Upper lobe of left lung (tissue), 6 donors: Measurements from ENCODE around the gene ERGIC1. TPM values are rescaled to one million over a fixed set of nuclear protein-coding genes. Genes with fewer than 3 reads are reported as not detected.
A peak's percentile ranks its signal among the peaks of the same experiment; 100 is the strongest.

Source experiments
- ATAC-seq, 2 donors: fragments of 200-7000 bp; cut with Tn5 transposase; one replicate each; pipeline ENCODE4 v1.9.1; 2022; ENCODE audit warnings: mild to moderate bottlenecking in 2 of 2, moderate library complexity in 2 of 2; ENCODE audit not compliant: low FRiP score in 2 of 2
- DNase-seq, 2 donors: peaks; one replicate each; pipeline ENCODE4 v3.0.0-alpha.2; 2019 to 2020
- H3K27ac ChIP-seq, 4 donors: fragments of 200-600 bp; sonication (generic); one replicate each; pipeline ENCODE4 v1.5.1; 2016 to 2019
- H3K27me3 ChIP-seq, 4 donors: fragments of 200-600 bp; sonication (generic); one replicate each; pipeline ENCODE4 v1.5.1; 2017 to 2019
- H3K36me3 ChIP-seq, 4 donors: fragments of 200-600 bp; sonication (generic); one replicate each; pipeline ENCODE4 v1.5.1; 2016 to 2019
- H3K4me1 ChIP-seq, 4 donors: fragments of 200-600 bp; sonication (generic); one replicate each; pipeline ENCODE4 v1.5.1; 2018 to 2019
- H3K4me3 ChIP-seq, 4 donors: fragments of 200-600 bp; sonication (generic); one replicate each; pipeline ENCODE4 v1.5.1; 2017 to 2019; ENCODE audit warnings: mild to moderate bottlenecking in 2 of 4, moderate library complexity in 1 of 4
- H3K9me3 ChIP-seq, 4 donors: fragments of 200-600 bp; sonication (generic); one replicate each; pipeline ENCODE4 v1.5.1; 2018 to 2019
- EP300 ChIP-seq, 4 donors: sonication (generic); formaldehyde crosslinking; IDR thresholded peaks; one replicate each; pipeline ENCODE4 v1.5.1; 2017; ENCODE audit warnings: antibody characterized with exemption in 4 of 4, control low read depth in 2 of 4
- POLR2A ChIP-seq, 4 donors: fragments of 450-650 bp; IDR thresholded peaks; one replicate each; pipeline ENCODE4 v1.5.1; 2016 to 2017; ENCODE audit warnings: antibody characterized with exemption in 4 of 4, mild to moderate bottlenecking in 2 of 4
- POLR2AphosphoS5 ChIP-seq, 2 donors: sonication (generic); formaldehyde crosslinking; IDR thresholded peaks; one replicate each; pipeline ENCODE4 v1.5.1; 2017; ENCODE audit warnings: antibody characterized with exemption in 2 of 2
- WGBS, 2 donors: methylation state at CpG; one replicate each; pipeline ENCODE4 v1.1.5; 2017 to 2018; 5-methylcytosine and 5-hydroxymethylcytosine counted together
- total RNA-seq, 6 donors: library from RNA; depleted of rRNA in 4 of 6; stranded (reverse); fragments of >200 nt in 4 of 6; gene quantifications; one replicate each; pipeline versions ENCODE4 v1.1.0 to v1.2.1, GENCODE V29; 2016 to 2021
- TF ChIP-seq, protein P1 (sequence below), 6 experiments: fragments of 450-650 bp in 4 of 6; fragments of 200-600 bp in 2 of 6; sonication (generic) in 2 of 6; IDR thresholded peaks; one replicate each; pipeline ENCODE4 v1.5.1; 2016 to 2019; ENCODE audit warnings: antibody characterized with exemption in 6 of 6
- donor health status: DM: no; HTN: no; CAD: no; lungs with moderate emphysema.
- donor health status: DM: no; HTN: yes; CAD: no; lungs with severe emphysema.

Gene ERGIC1
- total RNA-seq, 6 donors from 2014 or later, result 158 to 225 (median 173) TPM

DNA sequence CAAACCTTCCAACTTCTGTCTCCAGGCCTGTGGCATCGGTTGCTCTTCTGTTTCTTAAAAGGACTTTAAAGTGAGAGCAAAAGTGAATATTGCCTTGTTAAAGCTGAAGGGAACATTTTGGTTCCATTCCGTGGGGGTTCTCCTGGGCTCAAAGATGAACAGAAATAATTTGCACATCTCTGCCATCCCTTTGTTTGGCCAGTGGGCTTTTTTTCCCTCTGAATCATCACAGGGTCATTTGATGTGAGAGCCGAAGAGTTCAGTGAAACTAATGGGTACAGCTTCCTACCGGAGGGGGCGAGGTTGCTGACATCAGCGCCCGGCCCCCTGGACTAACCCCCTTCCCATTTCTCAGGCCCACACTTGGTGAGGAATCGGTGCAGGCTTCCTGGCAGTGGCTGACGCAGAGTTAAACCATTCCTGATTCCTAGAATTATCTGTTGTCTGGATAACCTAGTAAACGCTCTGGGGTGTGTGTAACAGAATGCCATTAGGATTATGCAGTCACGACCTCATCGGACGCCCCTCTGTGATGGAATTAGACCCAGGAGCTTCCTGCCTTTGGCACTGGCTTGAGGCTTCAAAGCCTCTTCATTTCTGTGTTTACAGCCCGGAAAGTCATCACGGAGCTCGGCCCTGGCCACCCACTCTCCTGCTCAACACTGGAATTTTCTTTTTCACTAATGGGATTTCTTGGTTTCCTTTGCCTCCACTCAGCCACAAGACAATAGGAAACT is 63.6 kb downstream of the ERGIC1 start:
- Histone ChIP-seq H3K36me3 (peaks cover 0 to 29% (median 21%) of the 10 kb centered on the region in 4 donors), H3K27ac (peak overlapping the region; percentile 83 to 88 (median 85)), H3K4me3 (no peak overlapping the region), H3K4me1 (peaks cover 38 to 58% (median 50%) of the 10 kb centered on the region in 4 donors), H3K27me3 (no peaks in the 10 kb centered on the region), H3K9me3 (no peaks in the 10 kb centered on the region)
- no peak for DNase-seq
- peak in 2 of 4 donors; percentile 19 to 50 for TF ChIP-seq EP300 (IDR thresholded peaks at IDR 0.05)
- TF ChIP-seq, protein P1, sequence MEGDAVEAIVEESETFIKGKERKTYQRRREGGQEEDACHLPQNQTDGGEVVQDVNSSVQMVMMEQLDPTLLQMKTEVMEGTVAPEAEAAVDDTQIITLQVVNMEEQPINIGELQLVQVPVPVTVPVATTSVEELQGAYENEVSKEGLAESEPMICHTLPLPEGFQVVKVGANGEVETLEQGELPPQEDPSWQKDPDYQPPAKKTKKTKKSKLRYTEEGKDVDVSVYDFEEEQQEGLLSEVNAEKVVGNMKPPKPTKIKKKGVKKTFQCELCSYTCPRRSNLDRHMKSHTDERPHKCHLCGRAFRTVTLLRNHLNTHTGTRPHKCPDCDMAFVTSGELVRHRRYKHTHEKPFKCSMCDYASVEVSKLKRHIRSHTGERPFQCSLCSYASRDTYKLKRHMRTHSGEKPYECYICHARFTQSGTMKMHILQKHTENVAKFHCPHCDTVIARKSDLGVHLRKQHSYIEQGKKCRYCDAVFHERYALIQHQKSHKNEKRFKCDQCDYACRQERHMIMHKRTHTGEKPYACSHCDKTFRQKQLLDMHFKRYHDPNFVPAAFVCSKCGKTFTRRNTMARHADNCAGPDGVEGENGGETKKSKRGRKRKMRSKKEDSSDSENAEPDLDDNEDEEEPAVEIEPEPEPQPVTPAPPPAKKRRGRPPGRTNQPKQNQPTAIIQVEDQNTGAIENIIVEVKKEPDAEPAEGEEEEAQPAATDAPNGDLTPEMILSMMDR (IDR thresholded peaks at IDR 0.05), result peak in 2 of 6 experiments; percentile 18 to 19
- TF ChIP-seq POLR2AphosphoS5 (IDR thresholded peaks at IDR 0.05), result peak in 1 of 2 donors; percentile 70
- TF ChIP-seq POLR2A (IDR thresholded peaks at IDR 0.05), result no peak
- peak in 1 of 2 donors; percentile 75 for ATAC-seq
- 45 to 55% methylated on average over 16 of the region's 16 CpGs for WGBS, 2 donors

DNA sequence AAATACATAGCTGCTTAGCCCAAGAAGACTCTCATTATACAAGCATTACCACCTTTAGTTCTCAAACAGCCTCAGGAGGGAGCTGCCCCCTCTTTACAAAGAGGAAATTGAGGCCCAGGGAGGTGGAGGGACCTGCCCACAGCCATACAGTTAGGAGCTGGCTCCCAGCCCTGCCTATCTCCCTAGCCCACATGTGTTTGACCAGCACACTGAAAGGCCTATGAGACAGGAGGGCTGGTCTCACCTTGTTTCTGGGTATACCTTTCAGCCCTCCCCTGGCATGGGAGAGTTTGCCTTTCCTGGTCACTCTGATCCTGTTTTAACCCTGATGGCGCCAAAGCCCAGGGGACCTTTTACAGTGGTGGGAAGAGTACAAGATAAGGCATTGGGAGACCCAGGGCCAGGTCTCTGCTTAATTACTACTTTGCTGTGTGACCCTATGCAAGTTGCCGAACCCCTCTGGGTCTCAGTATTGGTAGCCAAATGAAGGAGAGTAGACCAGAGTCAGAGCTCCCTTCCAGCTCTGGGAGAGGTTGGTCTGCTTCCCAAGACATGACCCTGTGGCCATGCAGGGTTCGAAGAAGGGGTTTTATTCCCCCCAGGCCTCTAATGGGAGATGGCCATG is 64.3 kb downstream of the ERGIC1 start:
- WGBS, 2 donors, result 88 to 95% methylated on average over 3 of the region's 3 CpGs
- Histone ChIP-seq H3K36me3 (peaks cover 0 to 29% (median 21%) of the 10 kb centered on the region in 4 donors), H3K27ac (peak overlapping the region; percentile 83 to 88 (median 85)), H3K4me3 (no peak overlapping the region), H3K4me1 (peaks cover 44 to 58% (median 52%) of the 10 kb centered on the region in 4 donors), H3K9me3 (no peaks in the 10 kb centered on the region), H3K27me3 (no peaks in the 10 kb centered on the region)
- ATAC-seq, result no peak
- TF ChIP-seq POLR2A (IDR thresholded peaks at IDR 0.05) (no peak), EP300 (IDR thresholded peaks at IDR 0.05) (no peak), POLR2AphosphoS5 (IDR thresholded peaks at IDR 0.05) (no peak)
- TF ChIP-seq, protein P1 (IDR thresholded peaks at IDR 0.05), result no peak
- DNase-seq, result no peak

DNA sequence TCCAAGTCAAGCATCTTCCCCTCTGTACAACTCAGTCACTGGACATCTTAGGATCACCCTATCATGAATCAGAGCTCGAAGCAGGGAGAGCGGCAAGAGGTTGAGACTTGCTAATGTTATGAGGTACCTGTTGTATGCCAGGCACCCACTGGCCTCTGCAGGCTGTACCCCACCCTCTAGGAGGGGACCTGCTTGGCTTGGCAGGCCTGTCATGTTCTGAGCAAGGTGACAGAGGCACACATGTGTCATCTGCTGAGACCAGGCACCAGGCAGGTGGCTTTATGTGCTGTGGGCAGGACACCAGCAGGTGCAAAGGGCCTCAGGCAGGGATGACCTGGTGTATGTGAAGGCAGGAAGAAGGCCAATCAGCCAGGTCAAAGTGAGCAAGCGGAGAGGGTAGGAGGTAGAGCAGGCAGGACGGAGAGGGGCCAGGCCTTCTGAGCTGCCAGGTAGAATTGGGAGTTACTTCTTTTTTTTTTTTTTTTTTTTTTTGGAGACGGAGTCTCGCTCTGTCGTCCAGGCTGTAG is 64.9 kb downstream of the ERGIC1 start:
- Histone ChIP-seq H3K36me3 (peaks cover 0 to 29% (median 21%) of the 10 kb centered on the region in 4 donors), H3K9me3 (no peaks in the 10 kb centered on the region), H3K4me1 (peaks cover 49 to 63% (median 58%) of the 10 kb centered on the region in 4 donors), H3K4me3 (no peak overlapping the region), H3K27me3 (no peaks in the 10 kb centered on the region), H3K27ac (peak overlapping the region; percentile 83 to 88 (median 85))
- ATAC-seq (no peak), DNase-seq (no peak)
- WGBS, 2 donors, result 97 to 100% methylated on average over 7 of the region's 7 CpGs
- TF ChIP-seq POLR2AphosphoS5 (IDR thresholded peaks at IDR 0.05) (no peak), EP300 (IDR thresholded peaks at IDR 0.05) (no peak), POLR2A (IDR thresholded peaks at IDR 0.05) (no peak)
- TF ChIP-seq, protein P1 (IDR thresholded peaks at IDR 0.05), result no peak

DNA sequence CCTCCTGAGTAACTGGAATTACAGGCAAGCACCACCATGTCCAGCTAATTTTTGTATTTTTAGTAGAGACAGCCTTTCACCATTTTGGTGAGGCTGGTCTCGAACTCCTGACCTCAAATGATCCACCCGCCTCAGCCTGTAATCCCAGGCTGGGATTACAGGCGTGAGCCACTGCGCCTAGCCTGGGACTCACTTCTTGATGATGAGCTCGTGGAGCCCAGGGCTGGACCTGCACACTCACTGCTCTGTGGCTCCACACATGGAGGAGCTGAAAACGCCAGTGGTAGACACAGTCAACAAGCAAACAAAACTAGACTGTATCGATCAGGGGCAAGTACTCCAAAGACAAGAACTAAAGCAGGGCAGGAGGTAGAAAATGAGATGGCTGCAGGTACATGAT is 65.4 kb downstream of the ERGIC1 start:
- Histone ChIP-seq H3K36me3 (peaks cover 0 to 29% (median 21%) of the 10 kb centered on the region in 4 donors), H3K4me3 (no peak overlapping the region), H3K27ac (peak overlapping the region; percentile 85 to 94 (median 85)), H3K27me3 (no peaks in the 10 kb centered on the region), H3K4me1 (peaks cover 55 to 68% (median 63%) of the 10 kb centered on the region in 4 donors), H3K9me3 (no peaks in the 10 kb centered on the region)
- no peak for ATAC-seq
- no peak for DNase-seq
- TF ChIP-seq POLR2A (IDR thresholded peaks at IDR 0.05) (no peak), POLR2AphosphoS5 (IDR thresholded peaks at IDR 0.05) (no peak), EP300 (IDR thresholded peaks at IDR 0.05) (no peak)
- TF ChIP-seq, protein P1 (IDR thresholded peaks at IDR 0.05), result no peak
- WGBS, 2 donors, result 89 to 92% methylated on average over 5 to 7 of the region's 7 CpGs
